OCI-LY1 (cell line): ENCODE data around the gene CNIH2.

ENCODE experiments used
- H2AFZ ChIP-seq: fragments of 200-600 bp; sonication (generic), shearing (Covaris generic); 2 replicates; pipeline ENCODE4 v1.6.0; 2014; ENCODE audit warnings: antibody characterized with exemption, mild to moderate bottlenecking, low read length
- H3F3A ChIP-seq: fragments of 200-600 bp; sonication (generic), shearing (Covaris generic); 2 replicates; pipeline ENCODE4 v1.6.0; 2014; ENCODE audit warnings: mild to moderate bottlenecking, antibody characterized with exemption, low read length, moderate library complexity; ENCODE audit not compliant: insufficient read depth
- H3K27ac ChIP-seq: fragments of 200-600 bp; sonication (generic); 2 replicates; pipeline ENCODE4 v1.5.1; 2014; ENCODE audit warnings: low read length, mixed run types, mild to moderate bottlenecking, low read depth; ENCODE audit not compliant: poor library complexity, severe bottlenecking
- H3K27me3 ChIP-seq: fragments of 200-600 bp; sonication (generic); 2 replicates; pipeline ENCODE4 v1.6.0; 2014; ENCODE audit warnings: antibody characterized with exemption, mild to moderate bottlenecking, low read length, moderate library complexity; ENCODE audit not compliant: insufficient read depth
- H3K36me3 ChIP-seq: fragments of 200-600 bp; sonication (generic); 2 replicates; pipeline ENCODE4 v1.6.1; 2014; ENCODE audit warnings: mild to moderate bottlenecking, antibody characterized with exemption, low read length, moderate library complexity, mixed read lengths; ENCODE audit not compliant: insufficient read depth
- H3K4me1 ChIP-seq: fragments of 200-600 bp; sonication (generic); 2 replicates; pipeline ENCODE4 v1.5.1; 2014; ENCODE audit warnings: mild to moderate bottlenecking, low read length, moderate library complexity; ENCODE audit not compliant: insufficient read depth, severe bottlenecking
- H3K4me2 ChIP-seq: fragments of 200-600 bp; sonication (generic), shearing (Covaris generic); 2 replicates; pipeline ENCODE4 v1.6.1; 2014; ENCODE audit warnings: low read length
- H3K4me3 ChIP-seq: fragments of 200-600 bp; sonication (generic); 2 replicates; pipeline ENCODE4 v1.5.1; 2014; ENCODE audit warnings: low read length, low read depth, mild to moderate bottlenecking, mixed read lengths; ENCODE audit not compliant: poor library complexity, severe bottlenecking
- H3K79me2 ChIP-seq: fragments of 200-600 bp; shearing (Covaris generic); 2 replicates; pipeline ENCODE4 v1.6.1; 2016; ENCODE audit warnings: mixed run types, low read length, mixed read lengths; ENCODE audit not compliant: insufficient read depth
- H3K9ac ChIP-seq: fragments of 200-600 bp; sonication (generic), shearing (Covaris generic); 2 replicates; pipeline ENCODE4 v1.6.1; 2014; ENCODE audit warnings: mild to moderate bottlenecking, low read length, mixed read lengths
- H3K9me2 ChIP-seq: fragments of 200-600 bp; sonication (generic), shearing (Covaris generic); 2 replicates; pipeline ENCODE4 v1.6.1; 2014; ENCODE audit warnings: low read depth, mild to moderate bottlenecking, low read length, mixed read lengths
- H3K9me3 ChIP-seq: fragments of 200-600 bp; shearing (Covaris generic); 2 replicates; pipeline ENCODE4 v1.6.1; 2014; ENCODE audit warnings: low read length, mixed read lengths
- H4K20me1 ChIP-seq: fragments of 200-600 bp; sonication (generic), shearing (Covaris generic); 2 replicates; pipeline ENCODE4 v1.6.0; 2016; ENCODE audit warnings: mild to moderate bottlenecking, low read length; ENCODE audit not compliant: insufficient read depth
- EZH2 ChIP-seq: fragments of 200-600 bp; sonication (generic), shearing (Covaris generic); IDR thresholded peaks from 2 replicates; pipeline ENCODE4 v1.8.0; 2017; ENCODE audit warnings: borderline replicate concordance, mixed run types, mild to moderate bottlenecking, antibody characterized with exemption, low read length, moderate library complexity, mixed read lengths
- TF ChIP-seq, protein P1 (sequence below): fragments of 200-600 bp; sonication (generic), shearing (Covaris generic); IDR thresholded peaks from 2 replicates; pipeline ENCODE4 v1.5.1; 2017; ENCODE audit warnings: mild to moderate bottlenecking, antibody characterized with exemption, low read length, moderate library complexity, mixed read lengths

CNIH2 gene

DNA sequence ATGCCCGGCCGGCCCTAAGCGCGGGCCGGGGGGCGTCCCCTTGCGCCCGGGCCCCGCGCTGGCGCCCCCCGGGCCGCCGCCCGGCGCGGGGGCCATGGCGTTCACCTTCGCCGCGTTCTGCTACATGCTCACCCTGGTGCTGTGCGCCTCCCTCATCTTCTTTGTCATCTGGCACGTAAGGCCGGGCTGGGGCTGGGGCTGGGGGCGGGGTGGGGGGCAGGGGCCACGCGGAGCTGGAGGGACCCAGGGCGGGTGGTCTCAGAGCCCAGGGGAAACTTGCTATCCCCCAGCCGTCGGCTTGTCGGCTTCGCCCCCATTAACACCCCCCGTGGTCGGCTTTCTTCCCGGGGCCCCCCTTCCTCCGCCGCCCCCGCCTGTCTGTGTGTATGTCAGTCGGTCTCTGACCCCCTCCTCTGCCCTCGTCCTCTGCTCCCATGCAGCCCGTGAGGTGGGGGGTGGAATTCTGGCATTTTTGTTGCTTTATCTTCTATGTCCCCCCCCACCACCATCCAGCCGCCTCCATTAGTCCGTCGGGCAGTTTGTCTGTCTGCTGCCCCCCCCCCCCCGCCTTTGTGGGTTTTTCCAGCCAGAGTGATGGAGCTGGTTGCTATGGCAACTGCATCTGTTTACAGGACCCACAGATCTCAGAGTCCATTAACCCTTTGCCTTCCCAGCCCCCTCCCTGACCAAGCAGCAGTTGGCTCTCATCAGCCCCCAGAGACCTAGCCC, 552 bp downstream of the CNIH2 start:
- Histone ChIP-seq H3K9ac (no peak overlapping the region), H3K4me1 (peaks cover 18% of the 10 kb centered on the region), H3K9me2 (no peaks in the 10 kb centered on the region), H3K27ac (no peak overlapping the region), H3K4me2 (peak overlapping the region; percentile 27; the same call in 1 of the 2 replicates), H3K4me3 (no peak overlapping the region), H2AFZ (no peak overlapping the region), H3K79me2 (no peaks in the 10 kb centered on the region), H3K27me3 (no peaks in the 10 kb centered on the region), H4K20me1 (no peaks in the 10 kb centered on the region), H3K9me3 (no peaks in the 10 kb centered on the region), H3K36me3 (peaks cover 26% of the 10 kb centered on the region), H3F3A (0 out of 2 replicates have a peak, but pooled peaks cover 5% of the 10 kb centered on the region)
- TF ChIP-seq, protein P1, sequence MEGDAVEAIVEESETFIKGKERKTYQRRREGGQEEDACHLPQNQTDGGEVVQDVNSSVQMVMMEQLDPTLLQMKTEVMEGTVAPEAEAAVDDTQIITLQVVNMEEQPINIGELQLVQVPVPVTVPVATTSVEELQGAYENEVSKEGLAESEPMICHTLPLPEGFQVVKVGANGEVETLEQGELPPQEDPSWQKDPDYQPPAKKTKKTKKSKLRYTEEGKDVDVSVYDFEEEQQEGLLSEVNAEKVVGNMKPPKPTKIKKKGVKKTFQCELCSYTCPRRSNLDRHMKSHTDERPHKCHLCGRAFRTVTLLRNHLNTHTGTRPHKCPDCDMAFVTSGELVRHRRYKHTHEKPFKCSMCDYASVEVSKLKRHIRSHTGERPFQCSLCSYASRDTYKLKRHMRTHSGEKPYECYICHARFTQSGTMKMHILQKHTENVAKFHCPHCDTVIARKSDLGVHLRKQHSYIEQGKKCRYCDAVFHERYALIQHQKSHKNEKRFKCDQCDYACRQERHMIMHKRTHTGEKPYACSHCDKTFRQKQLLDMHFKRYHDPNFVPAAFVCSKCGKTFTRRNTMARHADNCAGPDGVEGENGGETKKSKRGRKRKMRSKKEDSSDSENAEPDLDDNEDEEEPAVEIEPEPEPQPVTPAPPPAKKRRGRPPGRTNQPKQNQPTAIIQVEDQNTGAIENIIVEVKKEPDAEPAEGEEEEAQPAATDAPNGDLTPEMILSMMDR = no peak
- TF ChIP-seq EZH2 = no peak

DNA sequence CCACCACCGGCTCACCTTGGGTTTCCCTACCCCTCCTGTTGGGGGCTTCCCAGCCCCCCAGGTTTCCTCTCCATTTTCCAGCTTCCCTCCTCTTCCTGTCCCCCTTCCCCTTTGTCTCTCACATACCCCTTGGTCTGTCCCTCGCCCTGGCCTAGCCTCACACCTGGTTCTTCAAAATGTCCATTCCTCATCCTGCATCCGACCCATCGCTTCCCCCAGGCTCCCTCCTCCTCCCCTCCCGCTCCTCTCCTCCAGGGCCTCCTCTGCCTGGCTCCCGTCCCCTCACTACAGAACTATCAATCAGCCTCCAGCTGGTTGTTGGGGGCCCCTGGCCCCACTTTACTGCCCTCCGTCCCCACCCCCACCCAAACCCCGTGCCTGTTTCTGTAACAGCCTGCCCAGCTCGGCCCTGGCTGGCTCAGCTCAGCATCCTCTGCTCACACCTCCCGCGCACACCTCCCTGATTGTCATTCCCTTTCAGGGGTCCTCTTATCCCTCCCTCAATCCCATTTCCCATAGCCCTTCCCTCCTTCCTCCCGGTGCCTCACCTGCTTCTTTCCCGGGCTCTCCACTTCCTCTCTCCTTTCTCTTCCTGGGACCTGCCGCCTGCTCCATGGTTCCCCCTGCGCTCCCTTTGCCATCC, 1.2 kb downstream of the CNIH2 start:
- H3K27me3 ChIP-seq = no peaks in the 10 kb centered on the region
- no peak overlapping the region for H3K9ac ChIP-seq
- H3K27ac ChIP-seq = no peak overlapping the region
- no peak for TF ChIP-seq EZH2
- TF ChIP-seq, protein P1 = no peak
- H3K9me3 ChIP-seq = no peaks in the 10 kb centered on the region
- peaks cover 19% of the 10 kb centered on the region for H3K36me3 ChIP-seq
- H3K4me1 ChIP-seq = peaks cover 18% of the 10 kb centered on the region
- 0 out of 2 replicates have a peak, but pooled peaks cover 5% of the 10 kb centered on the region for H3F3A ChIP-seq
- H3K4me2 ChIP-seq = no peak overlapping the region
- H2AFZ ChIP-seq = no peak overlapping the region
- H3K79me2 ChIP-seq = no peaks in the 10 kb centered on the region
- no peak overlapping the region for H3K4me3 ChIP-seq
- no peaks in the 10 kb centered on the region for H4K20me1 ChIP-seq
- no peaks in the 10 kb centered on the region for H3K9me2 ChIP-seq

DNA sequence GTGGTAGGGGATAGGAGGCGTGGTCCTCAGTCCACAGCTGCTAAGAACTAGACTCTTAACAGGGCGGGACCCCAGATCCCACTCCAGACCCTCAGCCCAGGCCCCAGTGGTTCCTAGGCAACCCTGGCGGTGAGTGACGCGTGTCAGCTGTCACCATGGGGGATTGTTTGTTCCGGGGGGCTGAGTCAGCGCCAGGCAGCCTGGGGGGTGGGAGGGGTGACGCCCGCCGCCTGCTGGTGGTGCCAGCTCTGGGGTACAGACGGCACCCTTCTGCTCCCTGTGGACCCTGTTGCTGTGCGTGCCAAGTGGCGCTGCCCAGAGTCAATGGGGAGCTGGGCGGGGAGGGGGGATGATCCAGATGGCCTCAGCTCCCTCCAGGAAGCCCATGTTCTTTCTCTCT, 2.5 kb downstream of the CNIH2 start:
- H3K9me2 ChIP-seq = no peaks in the 10 kb centered on the region
- no peak overlapping the region for H3K9ac ChIP-seq
- no peak overlapping the region for H3K27ac ChIP-seq
- peaks cover 8% of the 10 kb centered on the region for H3K36me3 ChIP-seq
- no peaks in the 10 kb centered on the region for H4K20me1 ChIP-seq
- TF ChIP-seq, protein P1 = no peak
- no peak for TF ChIP-seq EZH2
- H3K27me3 ChIP-seq = no peaks in the 10 kb centered on the region
- H3K79me2 ChIP-seq = no peaks in the 10 kb centered on the region
- no peaks in the 10 kb centered on the region for H3K9me3 ChIP-seq
- H2AFZ ChIP-seq = no peak overlapping the region
- H3K4me1 ChIP-seq = peaks cover 18% of the 10 kb centered on the region
- H3F3A ChIP-seq = 0 out of 2 replicates have a peak, but pooled peaks cover 5% of the 10 kb centered on the region
- no peak overlapping the region for H3K4me2 ChIP-seq
- H3K4me3 ChIP-seq = no peak overlapping the region
